H9 (cell line): ENCODE measurements around the gene PARP8. TPM values are rescaled to one million over a fixed set of nuclear protein-coding genes. Genes with fewer than 3 reads are reported as not detected.

Source experiments
- DNase-seq: peaks from one replicate; pipeline ENCODE4 v3.0.0-alpha.2; 2017
- H2AFZ ChIP-seq: one replicate; pipeline ENCODE4 v1.6.1; 2013; ENCODE audit warnings: mild to moderate bottlenecking, low read length, control low read depth, moderate library complexity
- H2AK5ac ChIP-seq: 2 replicates; pipeline ENCODE4 v1.6.1; 2013; ENCODE audit warnings: low read length, control low read depth, mixed read lengths; ENCODE audit not compliant: insufficient read length
- H2BK120ac ChIP-seq: one replicate; pipeline ENCODE4 v1.6.1; 2013; ENCODE audit warnings: low read depth, mild to moderate bottlenecking, low read length, control low read depth, inconsistent platforms; ENCODE audit not compliant: poor library complexity, severe bottlenecking
- H2BK12ac ChIP-seq: 2 replicates; pipeline ENCODE4 v1.6.1; 2013; ENCODE audit warnings: low read length, control low read depth, mixed read lengths, low read depth; ENCODE audit not compliant: insufficient read length
- H2BK15ac ChIP-seq: 2 replicates; pipeline ENCODE4 v1.6.1; 2013; ENCODE audit warnings: low read depth, low read length, control low read depth
- H2BK20ac ChIP-seq: one replicate; pipeline ENCODE4 v1.6.1; 2013; ENCODE audit warnings: low read depth, mild to moderate bottlenecking, low read length, control low read depth, inconsistent platforms; ENCODE audit not compliant: poor library complexity, severe bottlenecking
- H2BK5ac ChIP-seq: 2 replicates; pipeline ENCODE4 v1.6.1; 2013; ENCODE audit warnings: low read length, control low read depth, mixed read lengths; ENCODE audit not compliant: insufficient read length
- H3K14ac ChIP-seq: 2 replicates; pipeline ENCODE4 v1.6.1; 2013; ENCODE audit warnings: low read length, control low read depth; ENCODE audit not compliant: insufficient read depth
- H3K18ac ChIP-seq: 2 replicates; pipeline ENCODE4 v1.6.1; 2013; ENCODE audit warnings: low read depth, mild to moderate bottlenecking, mixed read lengths, low read length, control low read depth; ENCODE audit not compliant: insufficient read length
- H3K23ac ChIP-seq: 2 replicates; pipeline ENCODE4 v1.6.1; 2013; ENCODE audit warnings: low read length, control low read depth, mixed read lengths, low read depth; ENCODE audit not compliant: insufficient read length
- H3K23me2 ChIP-seq: 2 replicates; pipeline ENCODE4 v1.6.1; 2013; ENCODE audit warnings: low read depth, mild to moderate bottlenecking, mixed read lengths, low read length, control low read depth; ENCODE audit not compliant: insufficient read length, poor library complexity, severe bottlenecking
- H3K27ac ChIP-seq: 2 replicates; pipeline ENCODE4 v1.5.1; 2013; ENCODE audit warnings: low read length, control low read depth, mixed read lengths, low read depth; ENCODE audit not compliant: insufficient read length
- H3K27me3 ChIP-seq: 2 replicates; pipeline ENCODE4 v1.6.1; 2013; ENCODE audit warnings: low read length, control low read depth, inconsistent platforms; ENCODE audit not compliant: insufficient read depth
- H3K4ac ChIP-seq: 2 replicates; pipeline ENCODE4 v1.6.1; 2013; ENCODE audit warnings: low read depth, mild to moderate bottlenecking, control low read depth, inconsistent platforms, low read length, moderate library complexity
- H3K4me1 ChIP-seq: 2 replicates; pipeline ENCODE4 v1.6.1; 2013; ENCODE audit warnings: low read length, control low read depth, inconsistent platforms; ENCODE audit not compliant: insufficient read depth
- H3K4me2 ChIP-seq: 2 replicates; pipeline ENCODE4 v1.6.1; 2013; ENCODE audit warnings: low read length, control low read depth, mixed read lengths; ENCODE audit not compliant: insufficient read length, insufficient read depth
- H3K56ac ChIP-seq: 2 replicates; pipeline ENCODE4 v1.6.1; 2013; ENCODE audit warnings: low read depth, mild to moderate bottlenecking, mixed read lengths, low read length, control low read depth; ENCODE audit not compliant: insufficient read length
- H3K79me1 ChIP-seq: 2 replicates; pipeline ENCODE4 v1.6.1; 2013; ENCODE audit warnings: low read depth, mild to moderate bottlenecking, moderate library complexity, low read length, control low read depth, inconsistent platforms; ENCODE audit not compliant: insufficient read depth, poor library complexity, severe bottlenecking
- H3K79me2 ChIP-seq: 2 replicates; pipeline ENCODE4 v1.6.1; 2013; ENCODE audit warnings: low read length, control low read depth, inconsistent platforms; ENCODE audit not compliant: insufficient read depth
- H3K9ac ChIP-seq: 2 replicates; pipeline ENCODE4 v1.6.1; 2013; ENCODE audit warnings: low read length, control low read depth, mixed read lengths; ENCODE audit not compliant: insufficient read length; ENCODE audit errors: extremely low read depth
- H3K9me3 ChIP-seq: one replicate; pipeline ENCODE4 v1.6.1; 2013; ENCODE audit warnings: low read depth, low read length, inconsistent platforms; ENCODE audit not compliant: control insufficient read depth
- H3T11ph ChIP-seq: one replicate; pipeline ENCODE4 v1.6.1; 2013; ENCODE audit warnings: mild to moderate bottlenecking, low read length, control low read depth, inconsistent platforms
- H4K20me1 ChIP-seq: one replicate; pipeline ENCODE4 v1.6.1; 2013; ENCODE audit not compliant: control insufficient read depth, insufficient read length, insufficient read depth
- H4K5ac ChIP-seq: 2 replicates; pipeline ENCODE4 v1.6.1; 2013; ENCODE audit warnings: low read depth, mild to moderate bottlenecking, mixed read lengths, low read length, control low read depth; ENCODE audit not compliant: insufficient read length
- H4K8ac ChIP-seq: replicated peaks from 2 replicates; pipeline ENCODE4 v1.6.1; 2013; ENCODE audit warnings: low read length, control low read depth, mixed read lengths, low read depth; ENCODE audit not compliant: insufficient read length
- H4K91ac ChIP-seq: 2 replicates; pipeline ENCODE4 v1.6.1; 2013; ENCODE audit warnings: low read depth, mild to moderate bottlenecking, moderate library complexity, mixed read lengths, low read length, control low read depth; ENCODE audit not compliant: insufficient read length
- H3K27ac Mint-ChIP-seq, 3 experiments: 2 replicates in 2 of 3; 3 replicates in 1 of 3; pipeline ENCODE4 v1.8.0; 2020 to 2021; ENCODE audit warnings: mixed read lengths in 3 of 3, mild to moderate bottlenecking in 1 of 3, moderate library complexity in 1 of 3
- H3K27me3 Mint-ChIP-seq: 2 replicates; pipeline ENCODE4 v1.8.0; 2021; ENCODE audit warnings: low read depth, mild to moderate bottlenecking, moderate library complexity, mixed read lengths
- H3K36me3 Mint-ChIP-seq, 3 experiments: 2 replicates in 2 of 3; 3 replicates in 1 of 3; pipeline ENCODE4 v1.8.0; 2020 to 2021; ENCODE audit warnings: low read depth in 3 of 3, mixed read lengths in 3 of 3; ENCODE audit not compliant: insufficient read depth in 1 of 3
- H3K4me1 Mint-ChIP-seq, 2 experiments: 2 replicates each; pipeline ENCODE4 v1.8.0; 2020; ENCODE audit warnings: mixed read lengths in 2 of 2
- H3K4me3 Mint-ChIP-seq, 2 experiments: 2 replicates in 1 of 2; 3 replicates in 1 of 2; pipeline ENCODE4 v1.8.0; 2020 to 2021; ENCODE audit warnings: mild to moderate bottlenecking in 2 of 2, mixed read lengths in 2 of 2, moderate library complexity in 1 of 2
- H3K9me3 Mint-ChIP-seq, 2 experiments: 2 replicates in 1 of 2; 3 replicates in 1 of 2; pipeline ENCODE4 v1.8.0; 2020; ENCODE audit warnings: mild to moderate bottlenecking in 2 of 2, mixed read lengths in 2 of 2, moderate library complexity in 1 of 2
- CTCF ChIP-seq: fragments of 200-600 bp; sonication (generic); conservative IDR thresholded peaks from 3 replicates; pipeline ENCODE4 v1.8.0; 2021; ENCODE audit warnings: antibody characterized with exemption, mild to moderate bottlenecking
- WGBS: extraction: QIAGEN DNeasy Blood & Tissue Kit; methylation state at CpG from one replicate; pipeline ENCODE4 v1.1.7; 2013; ENCODE audit warnings: missing lambda C conversion rate, low lambda C conversion rate, mixed read lengths; ENCODE audit not compliant: insufficient read length; ENCODE audit errors: extremely low coverage; 5-methylcytosine and 5-hydroxymethylcytosine counted together
- total RNA-seq: library from RNA; stranded (reverse); gene quantifications from 2 replicates; pipeline ENCODE4 v1.2.1, GENCODE V29; 2021

Gene PARP8
- total RNA-seq, 1 experiment from 2014 or later, result 34.0 TPM

DNA sequence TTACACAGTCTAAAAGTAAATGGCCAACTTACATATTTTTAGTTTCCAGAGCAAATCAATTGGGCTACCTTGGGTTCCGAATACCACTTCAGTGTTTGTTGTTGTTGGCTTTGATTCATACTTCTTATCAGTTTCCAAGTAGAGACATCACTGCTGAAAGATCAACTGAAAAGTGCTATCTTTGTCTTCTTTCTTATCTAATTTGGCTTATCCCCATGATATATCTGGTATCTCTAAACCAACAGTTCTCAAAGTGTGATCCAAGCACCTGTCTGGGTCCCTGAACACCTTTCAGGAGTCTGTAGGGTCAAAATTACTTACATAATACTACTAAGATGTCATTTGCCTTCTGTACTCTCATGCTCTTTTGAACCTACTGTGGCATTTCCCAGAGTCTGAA is 200.0 kb downstream of the PARP8 start:
- Histone ChIP-seq H3K27me3 (no peaks in the 10 kb centered on the region), H4K8ac (no peak overlapping the region), H3K4me1 (no peaks in the 10 kb centered on the region), H2BK5ac (no peak overlapping the region), H3K27ac (no peak overlapping the region), H4K20me1 (no peaks in the 10 kb centered on the region), H3K23ac (no peak overlapping the region), H3T11ph (no peak overlapping the region), H2BK15ac (no peak overlapping the region), H3K4ac (no peak overlapping the region), H3K9ac (no peak overlapping the region), H3K56ac (no peak overlapping the region), H3K9me3 (no peaks in the 10 kb centered on the region), H3K4me2 (no peak overlapping the region), H3K23me2 (no peaks in the 10 kb centered on the region), H4K5ac (no peak overlapping the region), H3K18ac (no peak overlapping the region), H3K79me1 (no peaks in the 10 kb centered on the region), H2BK120ac (no peak overlapping the region), H2BK20ac (no peak overlapping the region), H4K91ac (no peak overlapping the region), H2AFZ (no peak overlapping the region), H3K79me2 (no peaks in the 10 kb centered on the region), H3K14ac (no peak overlapping the region), H2BK12ac (no peak overlapping the region), H2AK5ac (no peak overlapping the region)
- Mint-ChIP-seq H3K36me3 (no peaks in the 10 kb centered on the region), H3K9me3 (no peaks in the 10 kb centered on the region; a peak in 1 of 5 replicates), H3K4me1 (peaks cover 8% of the 10 kb centered on the region in 2 experiments), H3K27me3 (no peaks in the 10 kb centered on the region), H3K4me3 (no peak overlapping the region), H3K27ac (no peak overlapping the region)
- TF ChIP-seq CTCF, result no peak
- no CpG with 5 or more reads among the region's 1 CpG for WGBS
- DNase-seq, result no peak
